ENCODE data around the gene DGKZ.

DGKZ gene

GRCh38 chr11:46309814-46310259 is 37.4 kb upstream of the DGKZ start:
- no peak for TF ChIP-seq ZNF274 (IDR thresholded peaks at IDR 0.05; ENCODE audit: low read depth, low read length)
- H3K4me3 ChIP-seq (ENCODE audit: low read length) = no peak overlapping the region

- TF ChIP-seq ZNF274 (IDR thresholded peaks at IDR 0.05; ENCODE audit: low read depth, low read length) = no peak
- H3K4me3 ChIP-seq (ENCODE audit: low read length) = no peak overlapping the region
Measured at GRCh38 chr11:46315033-46315738, 32.1 kb upstream of the DGKZ start.

- H3K4me3 ChIP-seq (ENCODE audit: low read length) = no peak overlapping the region
- TF ChIP-seq ZNF274 (IDR thresholded peaks at IDR 0.05; ENCODE audit: low read depth, low read length) = no peak
Measured at GRCh38 chr11:46315783-46316563, 31.3 kb upstream of the DGKZ start.

GRCh38 chr11:46319074-46319453 is 28.2 kb upstream of the DGKZ start:
- no peak for TF ChIP-seq ZNF274 (IDR thresholded peaks at IDR 0.05; ENCODE audit: low read depth, low read length)
- H3K4me3 ChIP-seq (ENCODE audit: low read length) = no peak overlapping the region

- no peak for TF ChIP-seq ZNF274 (IDR thresholded peaks at IDR 0.05; ENCODE audit: low read depth, low read length)
- H3K4me3 ChIP-seq (ENCODE audit: low read length) = no peak overlapping the region
Measured at GRCh38 chr11:46321757-46322156, 25.5 kb upstream of the DGKZ start.

- no peak for TF ChIP-seq ZNF274 (IDR thresholded peaks at IDR 0.05; ENCODE audit: low read depth, low read length)
- no peak overlapping the region for H3K4me3 ChIP-seq (ENCODE audit: low read length)
Measured at GRCh38 chr11:46322759-46323158, 24.5 kb upstream of the DGKZ start.

- H3K4me3 ChIP-seq (ENCODE audit: low read length) = no peak overlapping the region
- TF ChIP-seq ZNF274 (IDR thresholded peaks at IDR 0.05; ENCODE audit: low read depth, low read length) = no peak
Measured at GRCh38 chr11:46326813-46327416, 20.3 kb upstream of the DGKZ start.

- TF ChIP-seq ZNF274 (IDR thresholded peaks at IDR 0.05; ENCODE audit: low read depth, low read length) = no peak
- no peak overlapping the region for H3K4me3 ChIP-seq (ENCODE audit: low read length)
Measured at GRCh38 chr11:46327829-46328228, 19.4 kb upstream of the DGKZ start.

GRCh38 chr11:46330154-46330553 is 17.1 kb upstream of the DGKZ start:
- TF ChIP-seq ZNF274 (IDR thresholded peaks at IDR 0.05; ENCODE audit: low read depth, low read length) = no peak
- H3K4me3 ChIP-seq (ENCODE audit: low read length) = no peak overlapping the region

- TF ChIP-seq ZNF274 (IDR thresholded peaks at IDR 0.05; ENCODE audit: low read depth, low read length) = no peak
- H3K4me3 ChIP-seq (ENCODE audit: low read length) = no peak overlapping the region
Measured at GRCh38 chr11:46330563-46331281, 16.5 kb upstream of the DGKZ start.

- TF ChIP-seq ZNF274 (IDR thresholded peaks at IDR 0.05; ENCODE audit: low read depth, low read length) = no peak
- H3K4me3 ChIP-seq (ENCODE audit: low read length) = no peak overlapping the region
Measured at GRCh38 chr11:46331282-46331984, 15.8 kb upstream of the DGKZ start.

GRCh38 chr11:46332093-46332567 is 15.1 kb upstream of the DGKZ start:
- no peak for TF ChIP-seq ZNF274 (IDR thresholded peaks at IDR 0.05; ENCODE audit: low read depth, low read length)
- no peak overlapping the region for H3K4me3 ChIP-seq (ENCODE audit: low read length)

- no peak for TF ChIP-seq ZNF274 (IDR thresholded peaks at IDR 0.05; ENCODE audit: low read depth, low read length)
- H3K4me3 ChIP-seq (ENCODE audit: low read length) = no peak overlapping the region; the same call in 1 of the 2 replicates
Measured at GRCh38 chr11:46332568-46333393, 14.5 kb upstream of the DGKZ start.
